Activated CD8-positive, alpha-beta memory T cell treated with anti-CD3 and anti-CD28 coated beads, Interleukin-2, amount 50 U/mL, for 1 hour (primary cell): ENCODE measurements around the gene ADD3.

Experiments
- DNase-seq: peaks from one replicate; pipeline ENCODE4 v3.0.0-alpha.2; 2020; ENCODE audit errors: extremely low read depth

Gene ADD3

GRCh38 chr10:110065269-110065668, 57.5 kb downstream of the ADD3 start:
- DNase-seq, result no peak

- DNase-seq, result no peak
Observed at GRCh38 chr10:110067960-110068770, 60.4 kb downstream of the ADD3 start.

GRCh38 chr10:110068780-110069179, 61.0 kb downstream of the ADD3 start:
- DNase-seq, result no peak

- no peak for DNase-seq
Observed at GRCh38 chr10:110069502-110069982, 61.8 kb downstream of the ADD3 start.

- DNase-seq, result no peak
Observed at GRCh38 chr10:110073896-110074295, 66.1 kb downstream of the ADD3 start.

- no peak for DNase-seq
Observed at GRCh38 chr10:110074298-110074697, 66.5 kb downstream of the ADD3 start.

- DNase-seq, result no peak
Observed at GRCh38 chr10:110074758-110075671, 67.2 kb downstream of the ADD3 start.

GRCh38 chr10:110075686-110076085, 67.9 kb downstream of the ADD3 start:
- DNase-seq, result no peak

- no peak for DNase-seq
Observed at GRCh38 chr10:110076559-110077318, 69.0 kb downstream of the ADD3 start.

GRCh38 chr10:110077436-110078130, 69.8 kb downstream of the ADD3 start:
- no peak for DNase-seq

- DNase-seq, result no peak
Observed at GRCh38 chr10:110078317-110078716, 70.5 kb downstream of the ADD3 start.

GRCh38 chr10:110081911-110082310, 74.1 kb downstream of the ADD3 start:
- no peak for DNase-seq

GRCh38 chr10:110083884-110084283, 76.1 kb downstream of the ADD3 start:
- no peak for DNase-seq

GRCh38 chr10:110087682-110088081, 79.9 kb downstream of the ADD3 start:
- no peak for DNase-seq

- no peak for DNase-seq
Observed at GRCh38 chr10:110088367-110089104, 80.8 kb downstream of the ADD3 start.

GRCh38 chr10:110091830-110092229, 84.0 kb downstream of the ADD3 start:
- no peak for DNase-seq

- DNase-seq, result no peak
Observed at GRCh38 chr10:110093722-110094121, 85.9 kb downstream of the ADD3 start.

- DNase-seq, result no peak
Observed at GRCh38 chr10:110094786-110095185, 87.0 kb downstream of the ADD3 start.

- DNase-seq, result no peak
Observed at GRCh38 chr10:110101464-110102144, 93.8 kb downstream of the ADD3 start.

GRCh38 chr10:110103921-110104461, 96.2 kb downstream of the ADD3 start:
- no peak for DNase-seq
